Body of pancreas (tissue), 4 donors: ENCODE data around the gene METTL23. TPM values are rescaled to one million over a fixed set of nuclear protein-coding genes. Genes with fewer than 3 reads are reported as not detected.
"Not testable (repeated sequence)": the region's sequence is repeated elsewhere in the genome, so short reads cannot be mapped to it uniquely, and the experiment has no call there.

ENCODE experiments used
- ATAC-seq: fragments of 150-250 bp; one replicate; pipeline ENCODE4 v1.9.1; 2016
- DNase-seq, 4 donors: peaks; one replicate each; pipeline ENCODE4 v3.0.0-alpha.2; 2019
- H3K27ac ChIP-seq, 4 donors: fragments of 200-600 bp; sonication (generic); 1 replicate in 3 of 4; 2 replicates in 1 of 4; pipeline versions ENCODE4 v1.5.1 to v1.6.1; 2016 to 2019; ENCODE audit warnings: mild to moderate bottlenecking in 1 of 4, mixed read lengths in 1 of 4, moderate library complexity in 1 of 4
- H3K27me3 ChIP-seq, 2 donors: fragments of 200-600 bp; sonication (generic); one replicate each; pipeline ENCODE4 v1.6.0; 2016; ENCODE audit warnings: mild to moderate bottlenecking in 1 of 2
- H3K36me3 ChIP-seq, 2 donors: fragments of 200-600 bp; sonication (generic); replicated peaks in 1 of 2; 2 replicates each; pipeline ENCODE4 v1.5.1; 2016; ENCODE audit warnings: low read depth in 2 of 2; ENCODE audit not compliant: insufficient read depth in 1 of 2
- H3K4me1 ChIP-seq: fragments of 200-600 bp; sonication (generic); one replicate; pipeline ENCODE4 v1.6.0; 2016
- H3K4me3 ChIP-seq, 2 donors: fragments of 200-600 bp; sonication (generic); 1 replicate in 1 of 2; 2 replicates in 1 of 2; pipeline ENCODE4 v1.5.1; 2016 to 2019
- H3K9me3 ChIP-seq, 3 donors: fragments of 200-600 bp; sonication (generic); 1 replicate in 2 of 3; 2 replicates in 1 of 3; pipeline ENCODE4 v1.5.1; 2016
- POLR2A ChIP-seq, 3 donors: fragments of 450-650 bp; IDR thresholded peaks; one replicate each; pipeline ENCODE4 v1.6.1; 2016; ENCODE audit warnings: antibody characterized with exemption in 3 of 3, mild to moderate bottlenecking in 2 of 3
- WGBS, 2 donors: methylation state at CpG; one replicate each; pipeline ENCODE4 v1.1.5; 2017; 5-methylcytosine and 5-hydroxymethylcytosine counted together
- intact Hi-C: fragments of 100-400 bp; cut with DNase I; formaldehyde crosslinking; loops from one replicate; pipeline ENCODE4 v1.15.1; 2023
- total RNA-seq, 2 donors: library from RNA; depleted of rRNA; stranded (reverse); fragments of >200 nt; gene quantifications; one replicate each; pipeline ENCODE4 v1.1.0, GENCODE V29; 2016
- TF ChIP-seq, protein P1 (sequence below), 7 experiments: fragments of 450-650 bp in 4 of 7; fragments of 200-600 bp in 3 of 7; sonication (generic) in 3 of 7; IDR thresholded peaks; one replicate each; pipeline ENCODE4 v1.5.1; 2016 to 2019; ENCODE audit warnings: antibody characterized with exemption in 7 of 7

Gene METTL23
- total RNA-seq, 2 donors from 2014 or later: 25.9 to 44.2 TPM

DNA sequence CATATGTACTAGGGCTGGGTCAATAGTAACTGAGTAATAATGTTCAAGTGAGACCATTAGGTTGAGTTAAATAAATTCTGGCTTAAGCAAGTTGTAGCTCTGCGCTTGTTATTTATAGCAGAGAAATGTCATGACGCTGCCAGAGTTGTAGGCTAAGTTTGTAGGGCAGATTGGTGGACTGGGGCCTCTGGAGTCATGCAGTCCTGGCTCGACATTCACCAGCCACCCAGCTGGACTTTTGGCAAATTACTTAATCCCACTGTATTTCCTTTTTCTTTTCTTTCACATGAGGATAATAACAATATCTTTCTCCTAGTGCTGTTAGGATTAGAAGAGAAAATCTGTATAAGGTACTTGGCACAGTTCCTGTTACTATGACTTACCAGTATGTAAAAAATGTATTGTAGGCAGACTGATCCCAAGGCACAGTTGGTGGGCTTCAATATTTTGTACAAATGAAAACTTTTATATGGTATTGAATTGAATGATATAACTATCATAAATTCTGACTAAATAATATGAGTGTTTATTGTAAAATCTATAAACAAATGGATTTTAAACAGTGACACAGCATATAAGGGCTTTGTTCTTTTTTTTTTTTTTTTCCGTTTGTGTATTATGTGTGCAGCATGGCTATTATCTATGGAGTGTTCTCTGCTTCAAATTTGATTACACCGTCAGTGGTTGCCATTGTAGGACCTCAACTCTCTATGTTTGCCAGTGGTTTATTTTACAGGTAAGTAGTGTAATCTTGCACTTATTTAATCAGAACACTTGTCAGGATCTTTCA lies 13.9 kb downstream of the METTL23 start:
- no peaks in the 10 kb centered on the region for H3K9me3 ChIP-seq
- H3K4me3 ChIP-seq: no peak overlapping the region
- ATAC-seq (no peak), DNase-seq (no peak)
- TF ChIP-seq POLR2A (IDR thresholded peaks at IDR 0.05): no peak
- TF ChIP-seq, protein P1, sequence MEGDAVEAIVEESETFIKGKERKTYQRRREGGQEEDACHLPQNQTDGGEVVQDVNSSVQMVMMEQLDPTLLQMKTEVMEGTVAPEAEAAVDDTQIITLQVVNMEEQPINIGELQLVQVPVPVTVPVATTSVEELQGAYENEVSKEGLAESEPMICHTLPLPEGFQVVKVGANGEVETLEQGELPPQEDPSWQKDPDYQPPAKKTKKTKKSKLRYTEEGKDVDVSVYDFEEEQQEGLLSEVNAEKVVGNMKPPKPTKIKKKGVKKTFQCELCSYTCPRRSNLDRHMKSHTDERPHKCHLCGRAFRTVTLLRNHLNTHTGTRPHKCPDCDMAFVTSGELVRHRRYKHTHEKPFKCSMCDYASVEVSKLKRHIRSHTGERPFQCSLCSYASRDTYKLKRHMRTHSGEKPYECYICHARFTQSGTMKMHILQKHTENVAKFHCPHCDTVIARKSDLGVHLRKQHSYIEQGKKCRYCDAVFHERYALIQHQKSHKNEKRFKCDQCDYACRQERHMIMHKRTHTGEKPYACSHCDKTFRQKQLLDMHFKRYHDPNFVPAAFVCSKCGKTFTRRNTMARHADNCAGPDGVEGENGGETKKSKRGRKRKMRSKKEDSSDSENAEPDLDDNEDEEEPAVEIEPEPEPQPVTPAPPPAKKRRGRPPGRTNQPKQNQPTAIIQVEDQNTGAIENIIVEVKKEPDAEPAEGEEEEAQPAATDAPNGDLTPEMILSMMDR (IDR thresholded peaks at IDR 0.05): no peak
- no peak overlapping the region for H3K27ac ChIP-seq
- H3K4me1 ChIP-seq: peaks cover 20% of the 10 kb centered on the region
- intact Hi-C loops: no loop called here
- H3K27me3 ChIP-seq: no peaks in the 10 kb centered on the region
- WGBS, 2 donors: 74 to 83% methylated on average over 5 of the region's 5 CpGs
- H3K36me3 ChIP-seq: peaks cover 3 to 7% of the 10 kb centered on the region in 2 donors

GRCh38 chr17:76742958-76743357 lies 16.3 kb downstream of the METTL23 start:
- TF ChIP-seq, protein P1 (IDR thresholded peaks at IDR 0.05): no peak
- no peak for TF ChIP-seq POLR2A (IDR thresholded peaks at IDR 0.05)
- Histone ChIP-seq H3K36me3 (peaks cover 3 to 7% of the 10 kb centered on the region in 2 donors), H3K27me3 (no peaks in the 10 kb centered on the region), H3K4me1 (peaks cover 19% of the 10 kb centered on the region), H3K27ac (no peak overlapping the region), H3K9me3 (no peaks in the 10 kb centered on the region), H3K4me3 (no peak overlapping the region)
- DNase-seq (no peak), ATAC-seq (no peak)
- intact Hi-C loops: no loop called here

DNA sequence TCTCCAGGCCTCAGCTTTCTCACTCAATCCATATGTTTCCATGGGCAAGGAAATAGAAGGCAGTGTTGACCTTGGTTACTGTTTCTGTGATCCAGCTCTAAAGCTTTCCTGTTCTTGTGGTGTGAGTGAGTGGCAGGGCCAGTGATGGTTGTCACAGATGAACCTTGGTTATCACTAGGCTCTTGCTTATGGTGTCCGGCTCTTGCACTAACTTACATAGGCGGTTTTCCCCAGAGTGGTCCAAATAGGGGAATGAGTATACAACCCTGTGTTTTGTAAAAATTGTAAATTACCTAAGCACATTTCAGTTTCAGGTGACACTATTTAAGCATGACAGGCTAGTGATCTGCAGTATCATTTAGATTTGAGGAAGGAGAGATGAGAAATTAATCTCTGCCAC lies 18.1 kb downstream of the METTL23 start:
- WGBS, 2 donors: 91 to 98% methylated on average over 2 of the region's 2 CpGs
- Histone ChIP-seq H3K9me3 (no peaks in the 10 kb centered on the region), H3K27me3 (no peaks in the 10 kb centered on the region), H3K36me3 (peaks cover 3 to 7% of the 10 kb centered on the region in 2 donors), H3K4me1 (peaks cover 6% of the 10 kb centered on the region), H3K27ac (no peak overlapping the region), H3K4me3 (no peak overlapping the region)
- TF ChIP-seq, protein P1 (IDR thresholded peaks at IDR 0.05): no peak
- no peak for TF ChIP-seq POLR2A (IDR thresholded peaks at IDR 0.05)
- DNase-seq: no peak
- intact Hi-C loops: no loop called here
- ATAC-seq: no peak

GRCh38 chr17:76745785-76746184 lies 19.1 kb downstream of the METTL23 start:
- intact Hi-C loops, H3K27ac ChIP-seq, H3K9me3 ChIP-seq, H3K4me1 ChIP-seq, DNase-seq, H3K36me3 ChIP-seq, H3K4me3 ChIP-seq, H3K27me3 ChIP-seq, ATAC-seq: not testable (repeated sequence)
- 91 to 98% methylated on average over 6 of the region's 6 CpGs for WGBS, 2 donors

DNA sequence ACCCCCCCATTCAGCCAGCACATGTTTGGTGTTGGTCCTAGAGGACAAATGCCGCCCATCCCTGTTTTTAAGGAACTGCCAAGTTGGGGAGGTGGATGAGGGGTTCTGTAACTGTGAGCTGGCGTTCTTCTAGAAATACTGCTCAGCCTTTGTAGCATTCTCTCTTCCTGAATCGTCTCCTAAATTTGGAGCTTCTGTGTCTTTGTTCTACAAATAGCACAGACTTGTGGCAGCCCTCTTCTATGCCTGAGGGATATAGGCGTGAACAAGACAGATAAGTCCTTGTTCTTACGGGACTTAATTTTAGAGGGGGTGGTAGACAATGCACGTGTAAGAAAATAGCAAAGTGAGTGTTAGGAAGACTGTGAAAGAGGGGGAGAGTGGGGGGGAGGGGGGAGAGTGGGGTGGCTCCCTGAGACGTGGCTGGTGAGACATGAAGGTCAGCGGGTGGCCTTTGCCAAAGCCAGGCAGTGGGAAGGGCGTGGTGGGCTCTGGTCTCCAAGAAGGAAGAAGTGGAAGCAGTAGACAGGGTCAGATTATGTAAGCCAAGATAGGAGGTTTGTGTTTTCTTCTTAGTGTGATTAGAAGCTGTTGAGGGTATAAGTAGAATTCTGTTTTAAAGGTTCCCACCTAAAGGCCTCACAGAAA lies 21.2 kb downstream of the METTL23 start:
- DNase-seq (no peak), ATAC-seq (no peak)
- Histone ChIP-seq H3K27me3 (no peaks in the 10 kb centered on the region), H3K27ac (no peak overlapping the region), H3K36me3 (peaks cover 3 to 7% of the 10 kb centered on the region in 2 donors), H3K4me1 (no peaks in the 10 kb centered on the region), H3K4me3 (no peak overlapping the region), H3K9me3 (no peaks in the 10 kb centered on the region)
- intact Hi-C loops: no loop called here
- TF ChIP-seq, protein P1 (IDR thresholded peaks at IDR 0.05): no peak
- TF ChIP-seq POLR2A (IDR thresholded peaks at IDR 0.05): no peak
- WGBS, 2 donors: 83 to 85% methylated on average over 9 of the region's 9 CpGs
